Measurements from ENCODE around the gene IGFL1.
A peak's percentile ranks its signal among the peaks of the same experiment; 100 is the strongest.
"Not testable (repeated sequence)": the region's sequence is repeated elsewhere in the genome, so short reads cannot be mapped to it uniquely, and the experiment has no call there.

The IGFL1 gene

GRCh38 chr19:46202872-46203860 lies 26.4 kb upstream of the IGFL1 start:
- DNase-seq: no peak

- DNase-seq: no peak
Measured at GRCh38 chr19:46204008-46204407, 25.5 kb upstream of the IGFL1 start.

DNA sequence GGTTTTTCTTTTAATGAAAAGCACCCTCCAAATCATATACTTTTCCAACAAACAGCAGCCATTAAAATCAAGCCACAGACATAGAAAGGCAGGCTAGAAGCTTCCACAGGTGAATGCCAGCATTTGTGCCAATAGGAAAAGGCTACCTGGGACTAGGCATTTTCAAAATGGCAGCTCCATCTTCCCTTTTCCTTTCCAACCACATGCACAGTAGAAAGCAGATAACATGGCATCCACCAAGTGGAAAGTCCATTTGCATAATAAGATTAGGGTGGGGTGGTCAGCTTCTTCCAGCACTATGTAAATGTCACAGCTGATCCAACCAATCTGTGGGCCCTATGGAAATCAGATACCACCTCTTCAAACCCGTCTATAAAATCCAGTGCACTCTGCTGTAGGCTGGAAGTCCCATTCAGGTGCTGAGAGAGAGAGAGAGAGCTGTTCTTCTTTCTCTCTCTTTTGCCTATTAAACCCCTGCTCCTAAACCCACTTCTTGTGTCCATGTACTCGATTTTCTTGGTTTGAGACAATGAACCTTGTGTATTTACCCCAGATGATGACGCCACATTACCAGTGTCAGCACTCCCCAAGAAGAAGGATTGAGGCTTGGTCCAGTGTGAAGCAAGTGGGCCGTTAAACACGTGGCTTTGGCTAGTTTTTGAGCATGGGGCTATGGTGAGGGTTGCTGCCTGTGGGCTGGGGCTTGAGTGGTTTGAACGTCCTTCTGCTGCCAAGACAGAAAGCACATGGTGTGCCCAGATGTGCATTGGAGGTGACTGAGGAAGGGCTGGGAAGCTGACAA lies 24.2 kb upstream of the IGFL1 start:
- no peak for DNase-seq

DNA sequence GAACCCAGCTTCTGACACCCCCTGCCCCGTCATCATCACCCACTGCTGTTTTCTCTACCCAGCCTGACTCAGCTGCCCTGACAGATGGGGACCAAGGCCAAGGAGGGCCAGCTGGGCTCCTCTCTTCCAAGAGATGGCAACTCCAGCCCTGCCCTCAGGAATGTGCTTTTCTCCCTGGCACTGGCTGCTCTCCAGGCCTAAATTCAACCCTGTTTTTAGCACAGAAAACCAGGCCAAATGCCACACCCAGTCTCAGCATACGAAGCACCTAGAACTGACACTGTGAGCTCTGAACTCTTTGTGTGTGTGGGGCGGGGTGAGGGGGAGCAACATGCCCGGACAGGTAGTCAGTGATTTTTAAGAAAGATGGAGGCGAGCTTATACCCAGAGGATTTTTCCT lies 23.4 kb upstream of the IGFL1 start:
- no peak for DNase-seq

- DNase-seq: no peak
Measured at GRCh38 chr19:46206682-46207081, 22.9 kb upstream of the IGFL1 start.

- not testable (repeated sequence) for DNase-seq
Measured at GRCh38 chr19:46207858-46208257, 21.7 kb upstream of the IGFL1 start.

- DNase-seq: no peak
Measured at GRCh38 chr19:46209051-46209450, 20.5 kb upstream of the IGFL1 start.

DNA sequence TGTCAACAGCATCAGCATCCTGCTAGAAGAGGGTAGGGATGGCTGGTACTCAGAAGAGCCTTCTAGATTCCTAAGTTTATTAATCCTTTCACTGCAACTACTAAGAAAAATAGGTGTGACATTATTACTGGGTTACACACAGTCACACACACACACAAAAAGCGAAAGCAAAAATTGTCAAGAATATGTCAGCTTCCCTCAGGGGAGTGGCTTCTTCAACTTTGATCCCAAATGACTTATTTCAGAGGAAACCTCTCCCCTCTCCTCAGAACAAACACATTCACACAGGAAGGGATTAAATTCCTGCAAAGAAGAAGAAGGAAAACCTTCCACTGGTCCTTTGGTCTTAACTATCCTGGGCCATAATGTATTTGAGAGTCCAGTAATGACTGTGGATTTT lies 20.1 kb upstream of the IGFL1 start:
- no peak for DNase-seq

- no peak for DNase-seq
Measured at GRCh38 chr19:46210669-46211068, 18.9 kb upstream of the IGFL1 start.

DNA sequence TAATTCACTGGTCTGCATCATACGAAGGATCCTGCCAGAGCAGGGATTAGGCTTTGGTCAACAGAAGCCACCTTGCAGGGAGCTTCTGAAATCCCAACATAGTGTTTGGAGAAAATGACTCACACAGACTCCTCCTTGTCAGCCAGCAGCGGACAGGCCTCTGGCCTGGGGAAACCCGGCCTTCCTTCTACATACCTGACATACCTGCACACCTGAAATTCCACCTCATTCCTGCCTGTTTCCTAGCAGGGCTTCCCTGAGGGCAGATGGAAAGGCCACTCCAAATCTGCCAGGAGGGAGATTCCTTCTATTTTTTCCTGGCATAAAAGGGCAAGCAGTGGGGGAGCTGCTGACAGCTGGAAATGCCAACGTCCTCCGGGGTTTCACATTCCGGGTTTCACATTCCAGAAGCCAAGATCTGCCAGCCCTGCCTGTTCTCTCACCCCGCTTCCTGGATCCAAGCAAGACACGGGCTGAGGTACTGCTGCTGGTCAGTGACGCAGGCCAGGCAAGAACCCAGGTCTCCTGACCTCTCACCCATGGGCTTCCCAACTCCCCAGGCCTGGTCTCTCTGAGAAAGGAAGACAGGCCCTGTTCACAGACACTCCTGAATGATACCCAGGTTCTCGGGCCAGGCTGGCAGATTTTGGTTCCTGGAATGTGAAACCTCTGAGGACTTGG lies 18.2 kb upstream of the IGFL1 start:
- DNase-seq: no peak

DNA sequence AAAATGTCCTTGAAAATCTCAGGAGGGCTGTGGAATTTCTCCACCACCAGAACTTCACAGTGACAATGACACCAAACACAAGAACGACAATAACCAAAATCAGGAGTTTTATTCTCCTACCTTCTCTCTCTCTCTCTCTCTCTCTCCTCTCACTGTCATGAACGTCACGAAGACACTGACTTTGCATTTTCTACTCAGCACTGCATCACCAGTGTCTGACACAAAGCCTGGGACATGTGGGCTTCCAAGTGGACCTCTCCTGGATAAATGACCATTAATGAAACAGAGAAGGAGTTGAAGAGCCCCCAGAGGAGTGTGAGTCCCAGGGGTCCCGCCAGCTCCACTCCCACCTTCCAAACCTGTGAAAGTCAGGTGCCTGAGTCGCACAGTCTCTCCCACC lies 16.9 kb upstream of the IGFL1 start:
- DNase-seq: not testable (repeated sequence)

DNA sequence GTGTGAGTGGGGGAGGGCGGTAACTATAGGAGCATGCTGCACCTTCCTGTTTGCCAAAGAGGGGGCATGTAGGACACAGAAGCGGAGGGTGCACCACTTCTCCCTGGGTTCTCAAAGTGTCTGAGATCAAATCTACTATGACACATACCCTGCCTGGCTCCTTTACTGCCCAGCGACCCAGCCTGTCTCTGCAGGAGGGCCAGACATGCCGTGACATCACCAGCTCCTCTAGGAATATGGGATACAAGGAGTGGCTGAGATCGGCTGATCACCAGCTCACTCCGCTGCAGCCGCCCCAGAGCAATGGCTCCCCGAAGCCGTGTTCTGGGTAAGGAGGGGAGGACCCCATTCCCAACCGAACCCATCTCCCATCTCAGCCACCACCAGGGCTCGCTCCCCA lies 16.4 kb upstream of the IGFL1 start:
- DNase-seq: no peak

GRCh38 chr19:46213806-46214205 lies 15.7 kb upstream of the IGFL1 start:
- no peak for DNase-seq

DNA sequence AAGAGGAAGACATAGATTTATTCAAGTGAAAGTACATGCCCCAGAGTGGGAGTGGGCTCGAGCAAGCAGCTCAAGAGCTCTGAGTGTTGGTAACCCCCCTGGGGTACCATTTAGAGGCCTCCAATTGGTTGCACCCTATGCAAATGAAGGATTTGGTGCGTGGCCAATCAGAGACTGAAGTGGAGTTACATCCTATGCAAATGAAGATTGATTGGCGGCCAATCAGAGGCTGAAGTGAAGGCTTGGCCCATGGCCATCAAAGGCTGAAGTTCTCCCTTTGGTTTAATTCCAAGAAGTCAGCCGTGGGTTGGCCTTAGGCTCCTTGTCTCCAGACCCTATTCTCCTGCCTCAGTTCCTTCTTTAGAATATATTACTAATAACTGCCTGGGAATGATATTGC lies 12.9 kb upstream of the IGFL1 start:
- DNase-seq: no peak

- no peak for DNase-seq
Measured at GRCh38 chr19:46217476-46217875, 12.1 kb upstream of the IGFL1 start.

- peak; percentile 62 for DNase-seq
Measured at GRCh38 chr19:46218160-46218559, 11.4 kb upstream of the IGFL1 start.

DNA sequence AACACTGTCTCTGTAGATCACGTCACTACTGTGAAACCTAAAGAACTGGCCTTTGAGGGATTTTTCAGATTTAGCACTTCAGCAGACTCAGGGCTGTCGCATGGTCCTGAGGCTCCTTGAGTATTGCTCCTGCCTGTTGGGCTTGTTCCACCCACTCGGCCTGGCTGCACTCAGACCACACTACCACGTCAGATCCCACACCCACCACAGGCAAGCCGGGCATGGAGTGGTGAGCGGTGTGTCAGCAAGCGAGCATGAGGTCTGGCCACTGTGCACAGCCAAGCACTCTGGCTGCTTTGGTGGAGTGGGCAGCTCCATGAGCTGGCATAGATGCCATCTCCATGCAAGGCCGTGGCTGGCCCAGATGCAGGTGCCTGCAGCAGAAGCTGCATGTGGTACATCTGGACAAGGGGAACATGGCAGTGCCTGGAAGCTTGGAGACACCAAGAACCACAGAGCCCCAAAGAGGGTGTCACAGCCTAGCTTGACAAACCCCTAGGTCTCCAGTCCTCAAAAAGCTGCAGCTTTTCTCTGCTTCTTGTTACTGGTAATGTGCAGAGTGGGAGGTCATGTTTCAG lies 9.4 kb upstream of the IGFL1 start:
- DNase-seq: no peak

- DNase-seq: no peak
Measured at GRCh38 chr19:46221152-46221551, 8.4 kb upstream of the IGFL1 start.

DNA sequence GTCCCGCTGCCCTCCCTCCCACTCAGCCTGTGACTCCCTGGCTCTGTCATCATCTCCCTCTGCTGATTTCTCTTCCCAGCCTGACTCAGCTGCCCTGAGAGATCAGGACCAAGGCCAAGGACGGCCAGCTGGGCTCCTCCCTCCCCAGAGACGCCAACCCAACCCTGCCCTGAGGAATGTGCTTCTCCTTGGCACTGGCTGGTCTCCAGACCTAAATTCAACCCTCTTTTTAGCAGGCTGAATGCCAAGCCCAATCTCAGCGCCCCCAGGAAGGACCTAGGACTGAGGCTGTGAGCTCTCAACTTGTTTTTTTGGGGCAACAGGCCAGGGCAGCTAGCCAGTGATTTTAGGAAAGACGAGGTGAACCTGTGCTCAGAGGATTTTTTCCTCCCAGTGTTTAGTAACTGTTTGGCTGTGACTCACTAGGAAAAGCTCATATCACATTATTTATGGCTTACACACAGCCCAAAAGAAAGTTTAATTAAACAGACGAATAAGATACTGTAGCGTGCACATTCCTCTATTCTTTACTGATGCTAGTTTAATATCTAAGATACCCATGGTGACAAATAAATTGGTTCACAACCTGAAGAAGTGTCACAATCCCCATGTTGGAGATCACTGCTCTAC lies 7.4 kb upstream of the IGFL1 start:
- no peak for DNase-seq

DNA sequence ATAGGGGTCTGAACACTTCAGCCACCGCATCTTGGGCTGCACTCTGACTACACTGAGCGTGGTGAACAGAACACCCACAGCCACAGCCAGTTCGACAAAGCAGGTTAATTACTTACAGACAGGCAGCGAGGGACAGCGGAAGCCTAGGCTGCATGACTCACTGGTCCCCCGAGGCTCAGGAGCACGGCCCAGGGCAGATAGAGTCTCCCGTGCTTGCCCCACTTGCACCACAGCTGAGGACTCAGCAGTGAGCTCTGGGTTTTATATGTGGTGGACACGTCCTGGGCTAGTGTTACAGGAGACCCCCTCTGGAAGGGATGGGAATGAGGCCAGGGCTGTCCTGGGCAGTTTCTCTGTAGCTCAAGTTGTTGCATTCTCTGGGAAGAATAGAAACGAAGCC lies 5.8 kb upstream of the IGFL1 start:
- not testable (repeated sequence) for DNase-seq

DNA sequence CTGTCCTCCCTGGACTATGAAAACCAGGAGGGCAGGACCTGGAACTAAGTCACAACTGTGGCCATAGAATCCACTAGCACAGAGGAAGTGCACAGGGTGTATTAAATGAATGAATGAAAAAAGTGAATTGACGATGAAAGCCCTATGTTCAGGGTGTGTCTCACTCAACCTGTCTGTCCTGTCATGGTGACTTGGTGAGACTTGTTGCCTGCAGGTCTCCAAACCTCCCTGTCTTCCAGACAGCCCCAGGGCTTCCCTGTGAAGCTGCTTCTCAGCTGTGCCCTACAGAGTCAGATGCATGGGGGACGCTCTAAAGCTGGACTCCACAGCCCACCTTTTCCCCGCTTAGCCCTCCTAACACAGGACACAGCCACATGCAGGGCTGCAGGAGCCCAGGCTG lies 4.8 kb upstream of the IGFL1 start:
- no peak for DNase-seq

- DNase-seq: no peak
Measured at GRCh38 chr19:46225558-46226004, 4.0 kb upstream of the IGFL1 start.
